Glutamatergic neuron (in vitro differentiated cells): ENCODE measurements around the gene CRYBA4. TPM values are rescaled to one million over a fixed set of nuclear protein-coding genes. Genes with fewer than 3 reads are reported as not detected.

ENCODE experiments used
- DNase-seq: peaks from one replicate; pipeline ENCODE4 v3.0.0; 2022
- H3K27ac Mint-ChIP-seq: one replicate; pipeline ENCODE4 v1.8.0; 2020; ENCODE audit warnings: mild to moderate bottlenecking, mixed read lengths, inconsistent platforms; ENCODE audit not compliant: unreplicated experiment
- H3K27me3 Mint-ChIP-seq: one replicate; pipeline ENCODE4 v1.8.0; 2020; ENCODE audit warnings: mild to moderate bottlenecking, moderate library complexity, mixed read lengths, inconsistent platforms; ENCODE audit not compliant: unreplicated experiment
- H3K36me3 Mint-ChIP-seq: one replicate; pipeline ENCODE4 v1.8.0; 2020; ENCODE audit warnings: mild to moderate bottlenecking, mixed read lengths, inconsistent platforms; ENCODE audit not compliant: unreplicated experiment
- H3K4me1 Mint-ChIP-seq: one replicate; pipeline ENCODE4 v1.8.0; 2020; ENCODE audit warnings: mild to moderate bottlenecking, low read depth, mixed read lengths, inconsistent platforms; ENCODE audit not compliant: unreplicated experiment
- H3K4me3 Mint-ChIP-seq: one replicate; pipeline ENCODE4 v1.8.0; 2020; ENCODE audit warnings: mild to moderate bottlenecking, mixed read lengths, inconsistent platforms; ENCODE audit not compliant: unreplicated experiment
- H3K9me3 Mint-ChIP-seq: one replicate; pipeline ENCODE4 v1.8.0; 2020; ENCODE audit warnings: mild to moderate bottlenecking, moderate library complexity, mixed read lengths, inconsistent platforms; ENCODE audit not compliant: unreplicated experiment
- CTCF ChIP-seq: fragments of 200-600 bp; sonication (generic); IDR thresholded peaks from one replicate; pipeline ENCODE4 v1.5.0; 2021; ENCODE audit not compliant: partially characterized antibody, unreplicated experiment
- total RNA-seq: library from RNA; stranded (reverse); fragmentation: NEBNext Ultra II Directional; extraction: Animal tissue kit (Norgen Biotek cat#: 25700); gene quantifications from one replicate; pipeline ENCODE4 v1.2.1, GENCODE V29; 2021; ENCODE audit not compliant: unreplicated experiment

CRYBA4 gene
- total RNA-seq, 1 donor from 2014 or later: not detected

DNA sequence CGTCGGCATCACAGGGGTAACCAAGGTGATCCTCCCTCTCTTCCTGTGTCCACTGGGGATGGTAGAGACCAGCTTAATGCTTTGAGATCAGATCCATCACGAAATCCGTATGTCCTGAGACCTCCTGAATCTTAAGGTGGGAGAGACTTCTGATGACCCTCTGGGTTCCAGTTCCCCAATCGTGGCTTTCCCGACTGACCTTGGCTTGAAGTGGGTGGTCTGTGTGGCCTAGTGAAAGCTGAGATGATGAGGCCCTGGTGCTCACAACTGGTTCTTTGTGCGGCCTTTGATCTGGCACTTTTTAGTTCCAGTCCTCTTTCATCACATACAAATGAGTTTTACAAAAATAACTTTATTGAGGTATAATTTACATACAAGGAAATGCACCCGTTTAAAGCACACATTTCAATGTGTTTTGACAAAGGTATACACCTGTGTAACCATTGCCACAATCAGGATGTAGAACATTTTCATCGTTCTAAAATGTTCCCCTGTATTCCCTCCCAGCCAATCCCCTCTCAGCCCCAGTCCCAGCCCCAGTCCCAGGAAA, 41.7 kb downstream of the CRYBA4 start:
- DNase-seq: no peak
- no peak for TF ChIP-seq CTCF
- peaks cover 50% of the 10 kb centered on the region for H3K4me1 Mint-ChIP-seq
- peaks cover 16% of the 10 kb centered on the region for H3K27me3 Mint-ChIP-seq
- peak overlapping the region; percentile 30 for H3K27ac Mint-ChIP-seq
- peaks cover 24% of the 10 kb centered on the region for H3K9me3 Mint-ChIP-seq
- H3K36me3 Mint-ChIP-seq: no peaks in the 10 kb centered on the region
- H3K4me3 Mint-ChIP-seq: peak overlapping the region; percentile 56

- peak overlapping the region; percentile 30 for H3K4me3 Mint-ChIP-seq
- no peak for TF ChIP-seq CTCF
- H3K36me3 Mint-ChIP-seq: no peaks in the 10 kb centered on the region
- peaks cover 63% of the 10 kb centered on the region for H3K4me1 Mint-ChIP-seq
- no peak for DNase-seq
- H3K27me3 Mint-ChIP-seq: peaks cover 14% of the 10 kb centered on the region
- H3K9me3 Mint-ChIP-seq: peaks cover 21% of the 10 kb centered on the region
- peak overlapping the region; percentile 76 for H3K27ac Mint-ChIP-seq
These were observed 44.1 kb downstream of the CRYBA4 start for GRCh38 chr22:26665813-26666231.

DNA sequence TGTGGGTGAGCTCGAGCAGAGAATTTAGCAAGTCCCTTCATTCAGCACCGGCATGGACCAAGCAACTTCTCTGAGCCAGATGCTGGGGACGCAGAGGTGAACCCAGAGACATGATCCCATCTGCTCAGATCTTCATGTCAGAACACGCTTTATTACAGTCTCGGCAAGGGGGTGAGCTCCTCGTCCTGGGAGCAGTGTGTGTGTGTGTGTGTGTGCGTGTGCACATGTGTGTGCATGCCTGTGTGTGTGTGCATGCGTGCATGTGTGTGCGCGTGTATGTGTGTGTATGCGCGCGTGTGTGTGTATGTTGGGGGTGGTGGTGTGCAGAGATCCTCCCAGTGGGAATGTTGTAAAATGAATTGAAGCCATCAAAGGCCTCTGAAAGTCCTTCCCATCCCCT, 45.4 kb downstream of the CRYBA4 start:
- Mint-ChIP-seq H3K4me1 (peaks cover 64% of the 10 kb centered on the region), H3K27me3 (peaks cover 18% of the 10 kb centered on the region), H3K36me3 (no peaks in the 10 kb centered on the region), H3K4me3 (peak overlapping the region; percentile 49), H3K9me3 (peaks cover 18% of the 10 kb centered on the region), H3K27ac (peak overlapping the region; percentile 96)
- DNase-seq: no peak
- no peak for TF ChIP-seq CTCF

- DNase-seq: peak; percentile 80
- Mint-ChIP-seq H3K4me1 (peaks cover 65% of the 10 kb centered on the region), H3K27ac (peak overlapping the region; percentile 96)
These were observed 47.3 kb downstream of the CRYBA4 start for GRCh38 chr22:26669060-26669481.

More at GRCh38 chr22:26669060-26669481, 47.3 kb downstream of the CRYBA4 start:
- peak; percentile 84 for TF ChIP-seq CTCF
- Mint-ChIP-seq H3K27me3 (peaks cover 21% of the 10 kb centered on the region), H3K36me3 (no peaks in the 10 kb centered on the region), H3K9me3 (peaks cover 24% of the 10 kb centered on the region), H3K4me3 (peak overlapping the region; percentile 34)
